HepG2 (cell line): ENCODE measurements around the gene DYDC2. TPM values are rescaled to one million over a fixed set of nuclear protein-coding genes. Genes with fewer than 3 reads are reported as not detected.
A peak's percentile ranks its signal among the peaks of the same experiment; 100 is the strongest.

Experiments used
- ATAC-seq: fragments of 200-7000 bp; cut with Tn5 transposase; 3 replicates; pipeline ENCODE4 v1.9.1; 2020; ENCODE audit warnings: mild to moderate bottlenecking, moderate library complexity
- BruUV-seq: library from RNA; stranded (reverse); fragments of 400-500 nt; replicated peaks from 2 replicates; lab custom pipeline; 2021; lab: Mats Ljungman, UMichigan
- CTCF ChIA-PET: fragments of 300-600 bp; formaldehyde crosslinking; extraction: SDS; loops from one replicate; lab custom pipeline; 2021; ENCODE audit warnings: low total read pairs, inconsistent platforms, low intra/inter-chr PET ratio; lab: Yijun Ruan, JAX
- POLR2A ChIA-PET: fragments of 350-600 bp; sonication (Branson Sonifier 250); formaldehyde crosslinking; loops from one replicate; lab custom pipeline; 2020; ENCODE audit warnings: antibody characterized with exemption, inconsistent platforms; lab: Yijun Ruan, JAX
- DNase-seq: peaks from one replicate; pipeline ENCODE4 v3.0.0-alpha.2; 2015; ENCODE audit warnings: low spot score
- FAIRE-seq: peaks from 3 replicates; lab custom pipeline; 2011; peaks lifted over from hg19 to GRCh38; lab: Jason Lieb, UNC
- H2AFZ ChIP-seq: one replicate; pipeline ENCODE4 v1.6.1; 2011; ENCODE audit warnings: low read length, inconsistent platforms
- H3K27ac ChIP-seq: fragments of 300-600 bp; 3 replicates; pipeline ENCODE4 v1.8.0; 2011; ENCODE audit warnings: mixed run types, mild to moderate bottlenecking, mixed read lengths, low read length, inconsistent platforms; ENCODE audit not compliant: insufficient read depth; ENCODE audit errors: extremely low read length
- H3K27me3 ChIP-seq, 2 experiments: fragments of 200-600 bp in 1 of 2; 2 replicates in 1 of 2; 3 replicates in 1 of 2; pipeline versions ENCODE4 v1.6.0 to v1.8.0; 2011; ENCODE audit warnings: low read length in 2 of 2, mild to moderate bottlenecking in 2 of 2, moderate library complexity in 2 of 2, inconsistent platforms in 1 of 2; ENCODE audit not compliant: insufficient read depth in 2 of 2, control insufficient read depth in 1 of 2
- H3K36me3 ChIP-seq, 2 experiments: fragments of 200-600 bp in 1 of 2; replicated peaks in 1 of 2; 2 replicates in 1 of 2; 3 replicates in 1 of 2; pipeline versions ENCODE4 v1.5.1 to v1.8.0; 2011; ENCODE audit warnings: low read length in 2 of 2, inconsistent platforms in 1 of 2; ENCODE audit not compliant: insufficient read depth in 2 of 2, control insufficient read depth in 1 of 2
- H3K4me1 ChIP-seq: 2 replicates; pipeline ENCODE4 v1.5.1; 2012; ENCODE audit warnings: low read length, inconsistent platforms; ENCODE audit not compliant: insufficient read depth
- H3K4me2 ChIP-seq: 2 replicates; pipeline ENCODE4 v1.6.0; 2011; ENCODE audit warnings: low read depth, low read length, inconsistent platforms
- H3K4me3 ChIP-seq, 3 experiments: fragments of 200-600 bp in 1 of 3; sonication (generic), shearing (Covaris generic) in 1 of 3; replicated peaks in 1 of 3; 2 replicates each; pipeline ENCODE4 v1.5.1; 2011 to 2016; ENCODE audit warnings: low read length in 3 of 3, inconsistent platforms in 2 of 3, low read depth in 2 of 3, mild to moderate bottlenecking in 2 of 3, control low read depth in 1 of 3, mixed read lengths in 1 of 3; ENCODE audit not compliant: insufficient read depth in 1 of 3
- H3K79me2 ChIP-seq: one replicate; pipeline ENCODE4 v1.6.1; 2011; ENCODE audit warnings: low read length, inconsistent platforms; ENCODE audit not compliant: insufficient read depth
- H3K9ac ChIP-seq: 2 replicates; pipeline ENCODE4 v1.6.0; 2011; ENCODE audit warnings: mild to moderate bottlenecking, low read depth, low read length, inconsistent platforms; ENCODE audit not compliant: insufficient read depth
- H3K9me3 ChIP-seq: 2 replicates; pipeline ENCODE4 v1.5.1; 2012; ENCODE audit warnings: mild to moderate bottlenecking, low read length
- H4K20me1 ChIP-seq: 2 replicates; pipeline ENCODE4 v1.6.0; 2011; ENCODE audit warnings: inconsistent platforms, mild to moderate bottlenecking, low read length, moderate library complexity; ENCODE audit not compliant: insufficient read depth
- JDP2 ChIP-seq: sonication (generic); formaldehyde crosslinking; IDR thresholded peaks from 2 replicates; pipeline ENCODE4 v1.8.1; 2022; ENCODE audit warnings: missing genetic modification reagents, borderline replicate concordance
- MYC ChIP-seq: sonication (generic); formaldehyde crosslinking; IDR thresholded peaks from 2 replicates; pipeline ENCODE4 v1.9.0; 2021; ENCODE audit warnings: missing genetic modification reagents, borderline replicate concordance
- SUZ12 ChIP-seq: fragments of 150-350 bp; IDR thresholded peaks from 2 replicates; pipeline ENCODE4 v1.6.1; 2014; ENCODE audit warnings: low read depth, low read length
- ZBTB7B ChIP-seq: sonication (generic); formaldehyde crosslinking; IDR thresholded peaks from 2 replicates; pipeline ENCODE4 v1.4.0; 2020; ENCODE audit warnings: missing genetic modification reagents
- ZNF761 ChIP-seq: sonication (generic); formaldehyde crosslinking; conservative IDR thresholded peaks from 2 replicates; pipeline ENCODE4 v1.4.0; 2020; ENCODE audit warnings: mild to moderate bottlenecking, missing genetic modification reagents
- WGBS: methylation state at CpG from one replicate; pipeline ENCODE4 v1.1.6; 2017; ENCODE audit warnings: low lambda C conversion rate; 5-methylcytosine and 5-hydroxymethylcytosine counted together
- in situ Hi-C: cut with HindIII; loops from 2 replicates; pipeline ENCODE4 v1.10.0; 2017; ENCODE audit warnings: low pct_unique_long_range_greater_than_20kb; ENCODE audit not compliant: extremely low pct_ligation_motif_present
- intact Hi-C: fragments of 100-400 bp; cut with micrococcal nuclease; formaldehyde crosslinking; loops from one replicate; pipeline ENCODE4 v1.10.0; 2022; ENCODE audit not compliant: unreplicated experiment
- polyA plus RNA-seq, 8 experiments: library from polyadenylated mRNA; depleted of rRNA in 3 of 8; stranded (reverse) in 7 of 8; unstranded in 1 of 8; fragments of >200 nt; fragmentation: Illumina TruSeq in 4 of 8; extraction: Trizol in 4 of 8; gene quantifications; 2 replicates each; pipeline versions ENCODE4 v1.2.1 to v1.2.3, GENCODE V29; 2011 to 2016; ENCODE audit warnings: low read depth in 4 of 8, missing spikeins in 1 of 8, mixed read lengths in 1 of 8; ENCODE audit not compliant: insufficient read depth in 1 of 8
- total RNA-seq, 5 experiments: library from RNA; depleted of rRNA; stranded (reverse); fragments of >200 nt; fragmentation: Illumina TruSeq; extraction: Trizol; gene quantifications; 2 replicates each; pipeline ENCODE4 v1.2.3, GENCODE V29; 2016; ENCODE audit warnings: low read depth in 1 of 5
- TF ChIP-seq, protein P1 (sequence below): sonication (generic); formaldehyde crosslinking; IDR thresholded peaks from 2 replicates; pipeline ENCODE4 v1.5.1; 2020; ENCODE audit warnings: mild to moderate bottlenecking, missing genetic modification reagents, moderate library complexity
- TF ChIP-seq, protein P2 (sequence below): sonication (generic); formaldehyde crosslinking; IDR thresholded peaks from 2 replicates; pipeline ENCODE4 v1.4.0; 2020; ENCODE audit warnings: low read depth, mild to moderate bottlenecking, missing genetic modification reagents

DYDC2 gene
- total and polyA plus RNA-seq, 2 of the 13 experiments (the other 11 are each of a cell fraction or from before 2014, with no cell fraction given), result 0.98 to 2.3 TPM

DNA sequence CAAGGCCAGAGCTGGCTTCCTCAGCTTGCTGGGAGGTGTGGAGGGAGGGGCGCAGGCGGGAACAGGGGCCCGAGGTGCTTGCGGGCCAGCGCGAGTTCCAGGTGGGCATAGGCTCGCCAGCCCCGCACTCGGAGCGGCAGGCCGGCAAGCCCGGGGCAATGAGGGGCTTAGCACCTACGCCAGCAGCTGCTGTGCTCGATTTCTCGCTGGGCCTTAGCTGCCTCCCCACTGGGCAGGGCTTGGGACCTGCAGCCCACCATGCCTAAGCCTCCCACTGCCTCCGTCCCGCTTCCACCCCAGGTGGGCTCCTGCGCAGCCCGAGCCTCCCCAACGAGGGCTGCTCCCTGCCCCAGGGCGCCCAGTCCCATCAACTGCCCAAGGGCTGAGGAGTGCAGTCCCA is 41.2 kb upstream of the DYDC2 start:
- Histone ChIP-seq H3K4me2 (no peak overlapping the region), H2AFZ (no peak overlapping the region), H3K4me3 (no peak overlapping the region), H3K27ac (no peak overlapping the region), H3K4me1 (peaks cover 17% of the 10 kb centered on the region), H3K9me3 (no peaks in the 10 kb centered on the region), H4K20me1 (no peaks in the 10 kb centered on the region), H3K9ac (no peak overlapping the region), H3K36me3 (no peaks in the 10 kb centered on the region), H3K79me2 (no peaks in the 10 kb centered on the region), H3K27me3 (no peaks in the 10 kb centered on the region)
- BruUV-seq, result no TSS peak
- CTCF ChIA-PET, result no interaction called here
- POLR2A ChIA-PET, result no interaction called here
- intact Hi-C loops, result no loop called here
- DNase-seq (no peak), ATAC-seq (no peak), FAIRE-seq (no peak)
- in situ Hi-C loops, result no loop called here
- TF ChIP-seq SUZ12, result no peak
- no peak for TF ChIP-seq JDP2 (CRISPR knock-in tag)
- TF ChIP-seq, protein P1, sequence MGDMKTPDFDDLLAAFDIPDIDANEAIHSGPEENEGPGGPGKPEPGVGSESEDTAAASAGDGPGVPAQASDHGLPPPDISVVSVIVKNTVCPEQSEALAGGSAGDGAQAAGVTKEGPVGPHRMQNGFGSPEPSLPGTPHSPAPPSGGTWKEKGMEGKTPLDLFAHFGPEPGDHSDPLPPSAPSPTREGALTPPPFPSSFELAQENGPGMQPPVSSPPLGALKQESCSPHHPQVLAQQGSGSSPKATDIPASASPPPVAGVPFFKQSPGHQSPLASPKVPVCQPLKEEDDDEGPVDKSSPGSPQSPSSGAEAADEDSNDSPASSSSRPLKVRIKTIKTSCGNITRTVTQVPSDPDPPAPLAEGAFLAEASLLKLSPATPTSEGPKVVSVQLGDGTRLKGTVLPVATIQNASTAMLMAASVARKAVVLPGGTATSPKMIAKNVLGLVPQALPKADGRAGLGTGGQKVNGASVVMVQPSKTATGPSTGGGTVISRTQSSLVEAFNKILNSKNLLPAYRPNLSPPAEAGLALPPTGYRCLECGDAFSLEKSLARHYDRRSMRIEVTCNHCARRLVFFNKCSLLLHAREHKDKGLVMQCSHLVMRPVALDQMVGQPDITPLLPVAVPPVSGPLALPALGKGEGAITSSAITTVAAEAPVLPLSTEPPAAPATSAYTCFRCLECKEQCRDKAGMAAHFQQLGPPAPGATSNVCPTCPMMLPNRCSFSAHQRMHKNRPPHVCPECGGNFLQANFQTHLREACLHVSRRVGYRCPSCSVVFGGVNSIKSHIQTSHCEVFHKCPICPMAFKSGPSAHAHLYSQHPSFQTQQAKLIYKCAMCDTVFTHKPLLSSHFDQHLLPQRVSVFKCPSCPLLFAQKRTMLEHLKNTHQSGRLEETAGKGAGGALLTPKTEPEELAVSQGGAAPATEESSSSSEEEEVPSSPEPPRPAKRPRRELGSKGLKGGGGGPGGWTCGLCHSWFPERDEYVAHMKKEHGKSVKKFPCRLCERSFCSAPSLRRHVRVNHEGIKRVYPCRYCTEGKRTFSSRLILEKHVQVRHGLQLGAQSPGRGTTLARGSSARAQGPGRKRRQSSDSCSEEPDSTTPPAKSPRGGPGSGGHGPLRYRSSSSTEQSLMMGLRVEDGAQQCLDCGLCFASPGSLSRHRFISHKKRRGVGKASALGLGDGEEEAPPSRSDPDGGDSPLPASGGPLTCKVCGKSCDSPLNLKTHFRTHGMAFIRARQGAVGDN, result 0 out of 2 replicates have a peak, but pooled peaks have one; percentile 14
- WGBS, result 100% methylated on average over 8 of the region's 21 CpGs

DNA sequence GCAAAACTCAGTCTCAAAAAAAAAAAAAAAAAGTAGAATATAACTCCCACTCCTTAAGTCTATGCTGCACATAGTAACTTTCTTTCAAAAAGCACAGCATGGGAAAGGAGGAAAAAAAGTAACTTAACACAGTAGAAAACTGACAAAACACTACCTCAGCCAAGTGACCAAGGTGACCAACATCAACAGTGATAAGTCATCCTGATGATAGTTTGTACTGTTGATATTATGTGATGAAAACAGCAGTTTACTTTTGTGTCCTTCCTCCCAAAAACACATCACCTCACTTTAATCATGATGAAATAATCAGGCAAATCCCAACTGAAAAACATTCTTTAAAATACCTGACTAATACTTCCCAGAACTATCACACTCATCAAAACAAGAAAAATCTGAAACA is 37.8 kb upstream of the DYDC2 start:
- Histone ChIP-seq H2AFZ (no peak overlapping the region), H3K4me1 (peaks cover 40% of the 10 kb centered on the region), H3K79me2 (no peaks in the 10 kb centered on the region), H3K9ac (no peak overlapping the region), H3K36me3 (no peaks in the 10 kb centered on the region), H3K4me2 (no peak overlapping the region), H4K20me1 (no peaks in the 10 kb centered on the region), H3K27me3 (no peaks in the 10 kb centered on the region), H3K9me3 (no peaks in the 10 kb centered on the region), H3K4me3 (no peak overlapping the region), H3K27ac (no peak overlapping the region)
- POLR2A ChIA-PET, result no interaction called here
- BruUV-seq, result no TSS peak
- CTCF ChIA-PET, result no interaction called here
- TF ChIP-seq ZNF761 (CRISPR knock-in tag) (no peak), MYC (CRISPR knock-in tag) (no peak), ZBTB7B (no peak)
- TF ChIP-seq, protein P2, sequence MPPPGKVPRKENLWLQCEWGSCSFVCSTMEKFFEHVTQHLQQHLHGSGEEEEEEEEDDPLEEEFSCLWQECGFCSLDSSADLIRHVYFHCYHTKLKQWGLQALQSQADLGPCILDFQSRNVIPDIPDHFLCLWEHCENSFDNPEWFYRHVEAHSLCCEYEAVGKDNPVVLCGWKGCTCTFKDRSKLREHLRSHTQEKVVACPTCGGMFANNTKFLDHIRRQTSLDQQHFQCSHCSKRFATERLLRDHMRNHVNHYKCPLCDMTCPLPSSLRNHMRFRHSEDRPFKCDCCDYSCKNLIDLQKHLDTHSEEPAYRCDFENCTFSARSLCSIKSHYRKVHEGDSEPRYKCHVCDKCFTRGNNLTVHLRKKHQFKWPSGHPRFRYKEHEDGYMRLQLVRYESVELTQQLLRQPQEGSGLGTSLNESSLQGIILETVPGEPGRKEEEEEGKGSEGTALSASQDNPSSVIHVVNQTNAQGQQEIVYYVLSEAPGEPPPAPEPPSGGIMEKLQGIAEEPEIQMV (CRISPR knock-in tag), result no peak
- in situ Hi-C loops (no loop called here), intact Hi-C loops (no loop called here)
- DNase-seq (no peak), ATAC-seq (no peak), FAIRE-seq (no peak)
